GM21576 (cell line): ENCODE data around the gene PDZK1IP1.
A peak's percentile ranks its signal among the peaks of the same experiment; 100 is the strongest.
"Not testable (repeated sequence)": the region's sequence is repeated elsewhere in the genome, so short reads cannot be mapped to it uniquely, and the experiment has no call there.

Experiments used
- ATAC-seq: cut with Tn5 transposase; IDR thresholded peaks from one replicate; pipeline ENCODE4 v1.9.1; 2021; ENCODE audit warnings: mild to moderate bottlenecking, moderate library complexity; ENCODE audit not compliant: unreplicated experiment

PDZK1IP1 gene

GRCh38 chr1:47181955-47182675 lies 7.7 kb downstream of the PDZK1IP1 start:
- ATAC-seq, result no peak

GRCh38 chr1:47181095-47181954 lies 8.5 kb downstream of the PDZK1IP1 start:
- no peak for ATAC-seq

GRCh38 chr1:47180603-47181094 lies 9.2 kb downstream of the PDZK1IP1 start:
- no peak for ATAC-seq

GRCh38 chr1:47179988-47180563 lies 9.8 kb downstream of the PDZK1IP1 start:
- no peak for ATAC-seq

GRCh38 chr1:47179017-47179987 lies 10.5 kb downstream of the PDZK1IP1 start:
- peak; percentile 90 for ATAC-seq

- ATAC-seq, result no peak
Measured at GRCh38 chr1:47178654-47179016, 11.2 kb downstream of the PDZK1IP1 start.

- no peak for ATAC-seq
Measured at GRCh38 chr1:47178020-47178419, 11.8 kb downstream of the PDZK1IP1 start.

- peak; percentile 48 for ATAC-seq
Measured at GRCh38 chr1:47175227-47175934, 14.5 kb downstream of the PDZK1IP1 start.

GRCh38 chr1:47174656-47175020 lies 15.2 kb downstream of the PDZK1IP1 start:
- ATAC-seq, result no peak

GRCh38 chr1:47172782-47173181 lies 17.1 kb downstream of the PDZK1IP1 start:
- no peak for ATAC-seq

GRCh38 chr1:47164552-47164951 lies 25.3 kb downstream of the PDZK1IP1 start:
- no peak for ATAC-seq

GRCh38 chr1:47161298-47162040 lies 28.4 kb downstream of the PDZK1IP1 start:
- ATAC-seq, result no peak

- no peak for ATAC-seq
Measured at GRCh38 chr1:47160716-47161115, 29.1 kb downstream of the PDZK1IP1 start.

- not testable (repeated sequence) for ATAC-seq
Measured at GRCh38 chr1:47157957-47158356, 31.9 kb downstream of the PDZK1IP1 start.

GRCh38 chr1:47156457-47156856 lies 33.4 kb downstream of the PDZK1IP1 start:
- ATAC-seq, result not testable (repeated sequence)

GRCh38 chr1:47149162-47149561 lies 40.7 kb downstream of the PDZK1IP1 start:
- ATAC-seq, result not testable (repeated sequence)

- no peak for ATAC-seq
Measured at GRCh38 chr1:47147047-47147785, 42.6 kb downstream of the PDZK1IP1 start.

GRCh38 chr1:47146495-47146894 lies 43.3 kb downstream of the PDZK1IP1 start:
- not testable (repeated sequence) for ATAC-seq
